HG02798 (cell line): ENCODE results near the gene TGFBR3L.
"Not testable (repeated sequence)": the region's sequence is repeated elsewhere in the genome, so short reads cannot be mapped to it uniquely, and the experiment has no call there.

Source experiments
- ATAC-seq: cut with Tn5 transposase; IDR thresholded peaks from one replicate; pipeline ENCODE4 v1.9.1; 2021; ENCODE audit warnings: mild to moderate bottlenecking; ENCODE audit not compliant: unreplicated experiment, poor library complexity

Gene TGFBR3L

GRCh38 chr19:7926727-7927604 lies 12.3 kb downstream of the TGFBR3L start:
- no peak for ATAC-seq

- ATAC-seq, result no peak
These were observed 13.1 kb downstream of the TGFBR3L start for GRCh38 chr19:7927605-7928333.

- ATAC-seq, result no peak
These were observed 13.7 kb downstream of the TGFBR3L start for GRCh38 chr19:7928334-7928706.

- no peak for ATAC-seq
These were observed 14.4 kb downstream of the TGFBR3L start for GRCh38 chr19:7928741-7929701.

GRCh38 chr19:7930030-7930429 lies 15.4 kb downstream of the TGFBR3L start:
- not testable (repeated sequence) for ATAC-seq

GRCh38 chr19:7930765-7931164 lies 16.1 kb downstream of the TGFBR3L start:
- ATAC-seq, result no peak

GRCh38 chr19:7931221-7932061 lies 16.8 kb downstream of the TGFBR3L start:
- ATAC-seq, result no peak

- ATAC-seq, result no peak
These were observed 17.8 kb downstream of the TGFBR3L start for GRCh38 chr19:7932276-7932929.

GRCh38 chr19:7932930-7933300 lies 18.3 kb downstream of the TGFBR3L start:
- ATAC-seq, result no peak

- ATAC-seq, result no peak
These were observed 18.8 kb downstream of the TGFBR3L start for GRCh38 chr19:7933411-7933810.

GRCh38 chr19:7933828-7934725 lies 19.4 kb downstream of the TGFBR3L start:
- ATAC-seq, result no peak

- ATAC-seq, result no peak
These were observed 20.1 kb downstream of the TGFBR3L start for GRCh38 chr19:7934766-7935165.

GRCh38 chr19:7940841-7941240 lies 26.2 kb downstream of the TGFBR3L start:
- no peak for ATAC-seq

GRCh38 chr19:7941895-7942596 lies 27.4 kb downstream of the TGFBR3L start:
- no peak for ATAC-seq

- ATAC-seq, result peak; percentile 24
These were observed 28.4 kb downstream of the TGFBR3L start for GRCh38 chr19:7942981-7943443.

- ATAC-seq, result peak; percentile 97
These were observed 29.0 kb downstream of the TGFBR3L start, which contains the start of gene TIMM44 for GRCh38 chr19:7943444-7944176. Gene TIMM44 (minus strand): TSS chr19:7943666. CDS start chr19:7943651, 15 bp downstream.
